ENCODE results near the gene PCGF1.

The PCGF1 gene

DNA sequence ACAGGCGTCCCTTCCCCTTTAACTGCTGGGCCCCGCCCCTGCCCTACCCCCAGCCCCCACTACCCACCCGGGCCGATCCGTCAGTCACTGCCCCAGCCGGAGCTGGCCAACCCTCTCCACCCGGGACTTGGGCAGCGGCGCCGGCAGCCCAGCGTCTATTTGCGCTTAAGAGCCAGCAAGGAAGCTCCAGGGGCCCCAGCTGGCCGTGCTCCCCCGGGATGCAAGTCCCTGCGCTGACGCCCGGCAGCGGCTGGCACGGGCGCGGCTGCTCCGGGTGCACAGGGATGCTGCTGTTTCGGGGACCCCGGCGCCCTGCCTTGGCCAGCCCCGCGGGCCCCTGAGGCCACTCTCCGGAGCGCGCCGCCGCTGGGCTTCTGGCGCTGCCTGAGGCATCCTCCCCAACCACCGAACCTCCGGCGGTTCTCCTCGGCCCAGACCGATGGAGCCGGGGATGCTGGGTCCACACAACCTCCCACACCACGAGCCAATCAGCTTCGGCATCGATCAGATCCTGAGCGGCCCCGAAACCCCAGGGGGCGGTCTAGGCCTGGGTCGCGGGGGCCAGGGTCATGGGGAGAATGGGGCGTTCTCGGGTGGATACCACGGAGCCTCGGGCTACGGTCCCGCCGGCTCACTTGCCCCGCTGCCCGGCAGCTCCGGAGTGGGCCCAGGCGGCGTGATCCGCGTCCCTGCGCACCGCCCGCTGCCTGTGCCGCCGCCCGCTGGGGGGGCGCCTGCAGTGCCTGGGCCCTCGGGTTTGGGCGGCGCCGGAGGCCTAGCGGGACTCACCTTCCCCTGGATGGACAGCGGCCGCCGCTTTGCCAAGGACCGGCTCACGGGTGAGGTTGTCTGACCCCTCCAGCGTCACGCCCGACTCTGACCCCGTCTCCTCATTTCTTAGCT lies 7.1 kb upstream of the PCGF1 start, which contains the start of gene TLX2:
TLX2 (plus strand) TSS at position 83 of the 903 bp plus-strand sequence; CDS start at position 440, 357 bp downstream.
- no peak for DNase-seq

DNA sequence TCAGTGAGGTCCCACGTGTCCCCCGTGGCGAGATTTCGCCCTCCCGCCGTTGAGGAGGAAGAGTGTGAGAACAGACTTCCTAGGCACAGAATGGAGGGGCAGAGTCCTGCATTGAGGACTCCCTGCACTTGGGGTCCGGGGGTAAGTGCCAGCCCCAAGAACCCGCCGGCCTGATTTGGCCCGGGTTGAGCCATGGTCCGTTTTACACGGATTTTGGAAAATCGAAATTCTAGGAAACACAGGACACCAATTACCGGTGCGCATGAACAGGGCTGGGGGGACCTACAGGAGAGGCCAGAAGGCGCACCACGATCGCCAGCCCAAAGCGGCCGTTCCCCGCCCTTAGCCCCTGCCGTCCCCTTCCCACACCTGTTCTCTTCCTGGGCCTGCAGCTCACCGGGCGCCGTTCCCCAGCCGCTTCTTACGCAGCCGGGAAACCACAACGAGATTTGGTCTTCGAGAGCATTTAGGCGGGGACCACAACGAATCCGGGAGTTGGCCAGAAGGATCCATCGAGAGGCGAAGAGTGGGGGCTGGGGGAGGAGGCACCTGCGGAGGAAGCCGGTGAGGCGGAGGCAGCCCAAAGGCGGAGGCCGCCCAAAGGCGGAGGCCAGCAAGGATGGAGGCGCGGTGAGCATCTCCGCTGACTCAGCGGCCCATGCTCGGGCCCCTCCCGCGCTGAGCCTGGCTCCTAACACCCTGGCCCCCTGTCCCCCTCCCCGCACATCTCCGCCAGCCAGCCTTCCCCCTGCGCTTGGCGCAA lies 6.3 kb upstream of the PCGF1 start:
- DNase-seq: no peak

DNA sequence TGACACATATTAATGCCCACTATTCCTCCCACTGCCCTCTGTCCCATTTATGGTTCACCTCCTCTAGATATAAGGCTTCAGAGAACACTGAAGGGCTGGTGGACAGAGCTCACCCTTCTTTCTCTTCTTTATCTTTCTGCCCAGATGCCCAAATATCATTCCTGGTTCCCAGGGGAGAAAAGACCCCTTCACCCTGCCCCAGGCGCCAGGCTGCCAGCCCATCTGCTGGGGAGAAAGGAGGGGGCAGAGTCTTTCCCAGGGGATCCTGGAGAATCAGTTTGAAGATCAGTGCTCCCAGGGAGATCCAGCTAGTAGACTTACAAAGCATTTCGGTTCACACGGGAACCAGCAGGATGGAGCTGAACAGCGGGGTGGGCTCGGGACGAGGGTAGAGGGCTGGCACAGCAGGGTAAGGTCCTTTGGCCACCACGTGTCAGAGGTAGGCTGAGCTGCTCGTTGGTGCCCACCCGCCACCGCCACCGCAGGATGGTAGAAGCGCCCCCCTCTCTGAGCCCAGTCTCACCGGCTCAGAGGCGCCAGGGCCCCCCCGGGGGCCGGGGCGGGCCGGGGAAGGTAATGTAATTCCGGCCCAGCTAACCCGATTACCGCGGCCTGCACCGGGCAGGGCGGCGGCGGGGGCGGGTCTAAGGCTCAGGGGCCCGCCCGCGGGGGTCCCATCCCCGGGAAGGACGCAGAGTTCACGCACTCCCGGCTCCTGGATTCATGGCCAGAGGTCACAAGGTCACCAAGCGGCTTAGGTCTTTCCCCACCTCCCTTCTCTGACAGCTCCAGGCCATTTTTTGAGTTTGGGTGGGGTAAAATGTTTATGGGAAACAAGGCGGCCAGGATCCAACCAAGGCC lies 5.5 kb upstream of the PCGF1 start:
- DNase-seq: no peak

DNA sequence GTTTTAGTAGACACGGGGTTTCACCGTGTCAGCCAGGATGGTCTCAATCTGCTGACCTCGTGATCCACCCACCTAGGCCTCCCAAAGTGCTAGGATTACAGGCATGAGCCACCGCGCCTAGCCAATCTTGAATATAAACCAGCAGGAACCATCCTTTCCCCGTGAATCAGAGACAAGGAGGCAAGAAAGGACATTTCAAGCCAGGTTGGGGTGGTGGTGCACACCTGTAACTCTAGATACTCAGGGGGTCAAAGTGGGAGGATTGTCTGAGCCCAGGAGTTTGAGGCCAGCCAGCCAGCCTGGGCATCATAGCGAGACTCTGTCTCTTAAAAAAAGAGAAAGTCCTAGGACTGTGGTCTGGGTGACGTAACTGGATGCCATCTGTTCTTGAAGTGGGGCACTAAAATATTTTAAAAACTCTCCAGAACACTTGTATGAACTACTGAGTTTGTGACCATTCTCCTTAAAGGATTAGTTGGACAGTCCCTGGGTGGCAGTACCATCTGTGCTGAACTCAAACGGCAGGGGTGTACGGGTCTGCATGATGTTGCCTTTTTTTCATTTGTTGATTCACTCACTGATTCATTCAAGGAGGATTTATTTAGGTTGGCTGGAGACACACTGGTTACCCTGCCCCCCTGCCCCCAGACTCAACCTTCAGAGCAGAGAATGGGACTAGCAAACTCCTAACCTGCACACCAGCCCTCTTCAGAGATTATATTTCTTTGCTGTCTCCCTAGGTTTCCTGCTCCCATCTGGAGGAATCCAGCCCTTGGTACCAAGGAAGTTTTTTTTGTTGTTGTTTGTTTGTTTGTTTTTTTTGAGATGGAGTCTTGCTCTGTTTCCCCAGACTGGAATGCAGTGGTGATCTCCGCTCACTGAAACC lies 3.9 kb upstream of the PCGF1 start:
- no peak for DNase-seq

DNA sequence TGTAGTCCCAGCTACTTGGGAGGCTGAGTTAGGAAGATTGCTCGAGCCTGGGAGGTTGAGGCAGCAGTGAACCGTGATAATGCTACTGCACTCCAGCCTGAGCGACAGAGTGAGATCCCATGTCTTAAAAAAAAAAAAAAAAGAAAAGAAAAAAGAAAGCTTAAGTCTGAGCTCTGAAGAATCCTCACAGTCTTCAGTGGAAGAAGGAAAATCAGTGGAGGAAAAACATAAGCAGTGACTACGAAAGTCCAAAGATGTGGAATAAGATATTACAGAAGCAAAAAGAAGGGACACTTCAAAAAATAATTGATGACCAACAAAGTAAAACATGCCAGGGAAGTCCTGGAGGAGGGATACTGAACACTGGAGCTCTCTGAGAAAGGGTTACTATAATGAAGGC lies 2.8 kb upstream of the PCGF1 start:
- DNase-seq: no peak

DNA sequence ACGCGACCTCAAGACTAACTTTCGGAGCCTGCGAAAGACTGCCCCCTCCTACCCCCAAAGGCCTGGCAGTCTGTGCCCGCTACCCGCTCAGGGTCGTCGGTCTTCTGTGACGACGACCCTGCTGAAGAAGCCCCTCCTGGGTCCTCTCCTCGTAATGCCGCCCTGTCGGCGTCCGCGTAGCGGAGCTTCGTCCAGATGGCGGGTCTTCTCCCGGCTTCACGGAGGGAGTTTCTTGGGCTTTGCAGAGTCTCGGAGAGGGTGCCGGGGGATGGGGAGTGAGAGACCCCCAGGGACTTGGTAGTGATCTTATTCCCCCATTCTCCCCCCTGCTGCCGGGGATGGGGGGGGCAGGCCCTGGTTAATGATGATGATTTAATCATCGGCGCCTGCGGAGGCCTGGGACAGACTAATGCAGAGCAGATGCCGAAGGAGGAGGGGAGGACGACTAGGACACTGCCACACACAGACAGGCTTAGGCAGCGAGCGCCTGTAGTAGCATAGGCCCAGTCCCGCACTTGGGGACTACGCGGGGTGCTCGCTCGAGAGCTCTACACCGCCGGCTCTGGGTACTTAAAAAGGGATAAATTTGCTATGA lies 528 bp upstream of the PCGF1 start:
- peak in 1 of 2 experiments; percentile 52 for DNase-seq

DNA sequence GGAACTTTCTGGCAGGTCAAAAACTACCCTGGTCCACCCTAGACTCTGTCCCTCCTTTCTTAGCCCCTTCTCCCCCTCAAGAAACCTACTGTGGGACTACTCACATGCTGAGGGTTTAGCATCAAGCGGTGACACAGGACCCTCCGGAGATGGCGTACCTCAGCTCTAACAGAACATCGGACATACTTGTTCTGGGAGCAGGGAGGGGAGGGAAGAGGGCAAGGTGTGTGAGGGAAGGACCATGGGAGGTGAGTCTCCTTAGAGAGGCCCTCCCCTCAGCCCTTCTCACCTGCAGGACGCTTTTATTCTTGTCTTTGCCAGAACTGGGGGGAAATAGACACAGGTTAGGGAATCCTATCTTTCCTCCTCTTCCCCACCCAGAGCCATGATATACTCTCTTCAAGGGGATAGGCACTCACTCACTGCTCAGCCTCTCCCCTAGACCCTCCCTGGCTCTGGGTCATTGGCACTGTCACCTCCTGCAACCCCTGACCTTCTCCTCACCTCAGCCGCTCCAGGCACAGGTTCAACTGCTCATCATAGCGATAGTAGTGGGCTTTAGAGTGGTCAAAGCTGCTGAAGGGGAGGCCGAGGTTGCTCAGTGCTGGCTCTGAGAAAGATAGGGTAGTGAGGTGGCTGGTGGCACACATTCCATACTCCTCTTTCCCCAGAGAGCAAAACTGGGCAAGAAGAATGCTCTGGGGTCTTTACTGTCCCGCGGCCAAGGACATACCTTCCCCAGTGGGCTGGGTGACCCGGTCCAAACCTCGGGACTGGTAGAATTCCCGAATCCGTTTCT lies 1.8 kb downstream of the PCGF1 start:
- no peak for DNase-seq

DNA sequence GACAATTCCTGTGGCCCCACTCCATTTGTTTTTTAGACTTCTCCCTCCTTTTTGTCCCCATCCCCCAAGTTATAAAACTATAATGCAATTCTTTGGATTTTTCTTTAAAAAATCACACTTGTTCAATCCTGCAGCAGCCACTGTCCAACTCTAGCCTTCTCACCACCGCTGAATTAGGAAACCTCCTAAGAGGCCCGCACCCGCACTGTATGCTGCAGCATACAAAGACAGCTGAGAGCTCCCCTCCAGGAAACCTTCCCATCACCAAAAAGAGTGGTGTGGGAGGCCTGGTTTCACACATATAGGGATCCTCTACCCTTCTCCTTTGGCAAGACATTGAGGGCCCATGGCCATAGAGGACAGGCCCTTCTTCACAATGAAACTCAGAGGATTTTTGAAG lies 2.9 kb downstream of the PCGF1 start:
- DNase-seq: no peak

DNA sequence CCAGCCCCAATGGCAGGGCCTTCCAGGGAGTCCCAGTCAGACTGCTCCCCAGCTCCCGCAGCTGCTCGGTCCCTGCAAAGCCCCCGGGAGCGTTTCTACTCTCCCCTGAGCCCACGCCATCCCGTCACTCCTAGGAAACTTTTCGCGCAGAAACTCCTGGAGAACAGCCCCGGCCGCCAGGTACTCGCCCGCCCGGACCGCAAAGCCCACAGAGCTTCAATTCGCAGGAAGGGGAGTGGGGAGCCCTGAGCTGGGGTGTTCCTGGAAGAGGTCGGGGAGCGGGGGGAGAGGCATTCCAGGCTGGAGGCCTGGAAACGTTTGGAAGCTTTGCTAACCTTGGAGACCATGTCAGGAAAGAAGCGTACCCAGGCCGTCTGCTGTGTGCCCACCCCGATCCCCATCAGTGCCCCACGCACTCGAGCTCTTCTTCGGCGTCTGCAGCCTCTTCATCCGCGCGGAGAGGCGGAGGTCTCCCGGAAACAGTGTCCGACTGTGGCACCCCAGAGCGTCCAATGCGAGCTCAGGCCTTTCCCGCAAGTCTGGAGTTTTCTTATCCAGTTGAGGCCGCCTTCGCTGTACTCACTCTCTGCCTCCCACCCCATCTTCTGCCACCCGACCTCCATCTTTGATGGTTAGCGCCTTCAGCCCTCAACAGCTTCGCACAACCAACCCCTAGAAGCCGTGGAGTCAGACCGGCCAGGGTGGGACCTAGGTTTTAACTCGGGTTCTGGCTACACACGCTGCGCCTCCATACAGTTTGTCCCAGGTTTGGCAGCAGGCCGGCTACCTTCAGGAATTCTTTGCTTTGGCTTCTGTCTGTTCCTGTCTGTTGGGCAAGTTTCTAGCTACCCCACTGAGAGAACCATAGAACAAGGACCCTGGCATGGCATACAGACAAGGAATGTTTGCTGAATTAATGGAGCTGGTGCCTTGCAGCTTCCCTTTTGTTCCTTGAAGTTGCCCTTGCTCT lies 3.7 kb downstream of the PCGF1 start:
- no peak for DNase-seq

DNA sequence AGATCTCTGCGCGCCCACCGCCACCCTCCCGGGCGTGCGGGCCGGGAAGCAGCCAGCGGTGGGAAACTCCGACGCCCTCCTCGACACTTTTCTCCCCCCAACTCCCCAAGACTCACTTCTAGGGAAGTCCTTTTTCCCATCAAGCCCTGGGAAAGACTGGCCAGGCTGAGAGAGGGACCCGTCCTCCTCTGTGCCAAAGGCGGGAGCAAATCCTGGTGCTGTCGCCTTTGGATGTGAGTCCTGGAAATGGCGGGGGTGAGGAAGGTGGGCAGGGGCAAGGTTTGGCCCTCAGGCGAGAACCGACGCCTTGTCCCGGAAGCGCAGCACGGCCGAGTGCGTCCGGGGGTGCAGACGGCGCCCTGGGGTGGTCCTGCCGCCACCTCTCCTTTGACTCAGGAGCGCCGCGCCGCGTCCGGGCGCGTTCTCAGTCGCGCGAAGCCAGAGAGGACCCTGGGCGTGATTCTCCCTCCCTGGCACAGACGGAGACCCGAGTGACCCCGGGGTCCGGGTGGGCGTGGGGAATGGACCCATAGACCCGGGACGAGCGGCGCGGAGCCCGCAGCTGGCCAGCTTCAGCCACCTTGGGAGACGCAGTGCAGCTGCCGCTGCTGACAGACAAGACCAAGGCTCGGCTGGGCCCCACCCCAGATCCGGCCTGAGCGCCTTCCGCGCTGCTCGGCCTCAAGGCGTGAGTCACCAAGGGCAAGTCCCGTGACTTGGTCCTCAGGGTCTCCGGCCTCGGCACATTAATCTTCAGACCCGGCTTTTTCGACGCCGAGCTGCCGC lies 4.6 kb downstream of the PCGF1 start:
- no peak for DNase-seq

DNA sequence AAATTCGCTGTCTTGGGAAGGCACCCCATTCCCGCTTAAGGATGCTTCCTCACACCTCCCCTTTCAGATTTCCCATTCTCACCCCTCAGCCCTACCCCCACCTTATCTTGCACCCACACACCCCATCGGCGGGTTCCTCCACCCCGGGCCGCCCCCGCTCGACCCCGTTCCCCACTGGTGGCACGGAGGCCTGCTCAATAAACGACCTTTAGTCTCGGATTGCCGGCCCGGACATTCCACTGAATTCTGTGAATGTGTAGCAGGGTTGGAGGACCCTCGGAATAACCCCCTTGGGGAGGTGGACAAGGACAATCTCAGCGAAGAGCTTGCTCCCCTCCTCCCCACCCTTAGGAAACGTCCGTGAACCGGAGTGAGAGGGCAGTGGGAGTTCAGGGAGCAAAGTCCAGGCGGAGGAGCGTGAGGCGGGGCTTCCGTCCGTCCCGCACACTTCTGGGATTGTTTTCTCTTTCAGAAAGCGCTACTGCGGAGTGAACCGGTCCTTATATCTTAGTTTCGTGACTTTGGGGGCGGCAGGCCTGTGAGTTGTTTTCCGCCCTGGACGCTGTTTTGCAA lies 5.3 kb downstream of the PCGF1 start:
- DNase-seq: no peak

DNA sequence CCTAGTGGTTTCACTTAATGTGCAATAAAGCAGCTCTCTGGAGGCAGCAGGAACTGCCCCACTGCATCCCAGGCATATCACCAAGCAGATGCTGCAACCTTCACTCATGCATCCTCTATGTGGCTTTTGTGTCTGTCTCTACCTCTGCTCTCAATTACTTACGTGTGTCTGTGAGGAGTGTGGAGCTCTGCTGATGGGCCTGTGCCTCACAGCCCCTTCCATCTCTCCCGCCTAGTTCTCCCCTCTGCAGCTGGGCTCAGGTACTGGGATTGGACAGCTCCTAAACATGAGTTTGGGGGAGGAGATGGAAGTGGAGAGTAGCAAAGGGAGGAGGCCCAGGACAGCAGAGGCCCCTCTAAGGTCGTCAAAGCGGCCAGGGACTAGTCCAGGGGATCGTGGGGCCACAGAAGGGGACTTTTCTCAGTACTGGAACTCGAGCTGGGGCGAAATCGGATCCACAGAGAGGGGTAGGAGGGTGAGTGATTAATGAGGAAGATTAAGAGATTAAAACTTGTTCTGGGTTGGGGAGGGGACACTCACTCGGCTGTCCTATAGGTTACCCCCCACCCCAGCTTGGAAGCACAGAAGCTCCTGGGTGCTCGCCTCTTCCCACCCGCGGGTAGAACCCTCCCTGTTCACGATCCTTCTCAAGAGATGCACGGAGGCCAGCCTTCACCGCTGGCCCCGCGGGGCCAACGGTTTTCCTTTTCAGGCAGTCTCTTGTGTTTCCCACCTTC lies 6.0 kb downstream of the PCGF1 start:
- no peak for DNase-seq

DNA sequence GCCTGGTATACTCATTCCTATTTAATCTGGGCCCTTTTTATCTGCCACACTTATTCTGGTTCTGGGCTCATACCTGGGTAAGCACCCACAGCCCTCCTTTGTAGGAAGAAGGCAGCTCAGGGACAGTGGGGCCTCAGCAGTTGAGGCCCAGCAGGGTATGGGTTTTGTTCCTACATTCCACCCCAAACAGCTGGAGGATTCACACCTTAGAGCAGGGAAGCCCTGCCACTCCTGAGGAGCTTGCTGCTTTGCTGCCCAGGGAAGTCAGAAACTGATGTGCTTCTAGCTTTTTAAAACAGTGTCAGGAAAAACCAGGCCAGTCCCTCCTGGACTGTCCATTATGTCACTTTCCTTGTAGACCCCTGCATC lies 6.9 kb downstream of the PCGF1 start:
- no peak for DNase-seq

DNA sequence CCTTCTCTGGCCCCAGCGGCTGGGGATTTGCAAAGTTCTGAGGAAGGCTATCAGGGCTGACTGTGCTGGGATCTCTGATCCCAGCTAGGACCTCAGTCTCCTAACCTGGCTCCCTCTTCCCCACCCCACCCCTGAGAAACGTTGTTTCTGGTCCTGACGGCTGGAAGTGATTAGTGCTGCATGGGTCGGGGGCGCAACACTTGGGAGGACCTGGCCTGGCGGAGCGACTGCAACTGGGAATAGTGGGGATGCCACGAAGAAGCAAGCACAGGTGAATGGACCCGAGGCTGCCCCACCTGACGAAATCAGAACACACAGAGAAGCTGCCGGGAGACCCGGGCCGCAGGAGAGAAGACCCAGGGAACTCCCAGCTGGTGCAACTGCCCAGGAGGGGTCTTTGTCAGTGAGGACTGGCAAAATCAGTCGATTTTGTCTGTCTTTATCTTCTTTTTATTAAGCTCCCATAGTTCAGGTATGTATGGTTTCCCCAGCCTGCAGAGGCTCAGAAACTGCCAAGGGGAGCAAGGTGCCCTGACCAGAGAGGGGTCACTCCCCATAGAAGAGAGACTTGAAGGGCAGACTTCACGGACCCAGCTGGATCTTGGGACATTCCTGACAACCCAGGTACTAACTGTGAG lies 7.4 kb downstream of the PCGF1 start:
- DNase-seq: no peak

DNA sequence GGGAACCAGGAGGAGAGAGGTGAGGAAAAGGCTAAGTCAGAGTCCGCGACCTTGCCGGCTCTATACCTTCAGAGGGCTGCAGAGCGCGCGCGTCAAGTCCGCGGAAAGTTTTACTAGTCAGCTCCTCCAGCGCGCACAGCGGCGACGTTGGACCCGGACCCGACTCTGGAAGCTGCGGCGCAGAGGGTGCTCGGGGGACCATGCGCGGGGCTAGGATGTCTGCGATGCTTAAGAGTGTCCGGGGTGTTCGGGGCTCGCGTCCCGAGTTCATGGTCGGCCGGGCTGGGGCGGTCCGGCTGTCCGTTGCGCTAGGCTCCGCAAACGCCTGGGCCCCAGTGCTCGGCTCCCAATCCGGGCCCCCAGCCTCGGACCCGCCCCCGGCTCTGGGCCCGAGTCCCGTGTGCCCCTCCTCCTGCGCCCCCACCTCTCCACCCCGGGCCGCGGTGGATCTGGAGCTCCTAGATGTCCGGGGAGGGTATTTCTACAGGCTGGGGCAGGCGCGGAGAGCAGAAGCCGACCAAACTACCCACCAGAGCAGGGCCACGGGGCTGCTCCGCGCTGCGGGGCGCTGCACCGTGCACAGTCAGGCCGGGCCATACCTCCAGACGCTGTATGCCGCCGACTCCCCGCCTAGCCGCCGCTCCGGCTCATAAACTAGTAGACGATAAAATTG lies 8.1 kb downstream of the PCGF1 start, which contains the start of gene LBX2:
LBX2 (minus strand) TSS at position 337 of the 673 bp plus-strand sequence; CDS start at position 271, 66 bp downstream.
- DNase-seq: no peak
